GM18519 (cell line): ENCODE measurements around the gene PSG11.
"Not testable (repeated sequence)": the region's sequence is repeated elsewhere in the genome, so short reads cannot be mapped to it uniquely, and the experiment has no call there.

ENCODE experiments used
- ATAC-seq: cut with Tn5 transposase; IDR thresholded peaks from one replicate; pipeline ENCODE4 v1.9.1; 2021; ENCODE audit warnings: mild to moderate bottlenecking, moderate library complexity; ENCODE audit not compliant: unreplicated experiment, low FRiP score

Gene PSG11

GRCh38 chr19:43026369-43026768 is at the start of gene PSG11:
TSS of gene PSG11 (minus strand) at chr19:43026469. CDS start at chr19:43026372, 97 bp downstream.
- not testable (repeated sequence) for ATAC-seq

GRCh38 chr19:43062418-43062817 is 36.1 kb upstream of the PSG11 start:
- not testable (repeated sequence) for ATAC-seq

- not testable (repeated sequence) for ATAC-seq
Measured at GRCh38 chr19:43061326-43061725, 35.1 kb upstream of the PSG11 start.

- ATAC-seq, result not testable (repeated sequence)
Measured at GRCh38 chr19:43060254-43060653, 34.0 kb upstream of the PSG11 start.

- ATAC-seq, result not testable (repeated sequence)
Measured at GRCh38 chr19:43059482-43059881, 33.2 kb upstream of the PSG11 start.

- not testable (repeated sequence) for ATAC-seq
Measured at GRCh38 chr19:43058440-43058839, 32.2 kb upstream of the PSG11 start.

GRCh38 chr19:43047966-43048365 is 21.7 kb upstream of the PSG11 start:
- ATAC-seq, result not testable (repeated sequence)

- ATAC-seq, result not testable (repeated sequence)
Measured at GRCh38 chr19:43046578-43046977, 20.3 kb upstream of the PSG11 start.

- ATAC-seq, result not testable (repeated sequence)
Measured at GRCh38 chr19:43043492-43044180, 17.4 kb upstream of the PSG11 start.

- not testable (repeated sequence) for ATAC-seq
Measured at GRCh38 chr19:43031645-43032044, 5.4 kb upstream of the PSG11 start.

GRCh38 chr19:43028866-43029265 is 2.6 kb upstream of the PSG11 start:
- no peak for ATAC-seq

- not testable (repeated sequence) for ATAC-seq
Measured at GRCh38 chr19:43027985-43028384, 1.7 kb upstream of the PSG11 start.

- not testable (repeated sequence) for ATAC-seq
Measured at GRCh38 chr19:43027061-43027460, 792 bp upstream of the PSG11 start.

- not testable (repeated sequence) for ATAC-seq
Measured at GRCh38 chr19:43022098-43022497, 4.2 kb downstream of the PSG11 start.

- not testable (repeated sequence) for ATAC-seq
Measured at GRCh38 chr19:43021629-43022028, 4.6 kb downstream of the PSG11 start.

GRCh38 chr19:43019588-43019987 is 6.7 kb downstream of the PSG11 start:
- not testable (repeated sequence) for ATAC-seq

- not testable (repeated sequence) for ATAC-seq
Measured at GRCh38 chr19:43005841-43006240, 20.4 kb downstream of the PSG11 start.

- not testable (repeated sequence) for ATAC-seq
Measured at GRCh38 chr19:43004846-43005245, 21.4 kb downstream of the PSG11 start.

GRCh38 chr19:43003634-43004033 is 22.6 kb downstream of the PSG11 start:
- not testable (repeated sequence) for ATAC-seq

- not testable (repeated sequence) for ATAC-seq
Measured at GRCh38 chr19:43002948-43003347, 23.3 kb downstream of the PSG11 start.

- not testable (repeated sequence) for ATAC-seq
Measured at GRCh38 chr19:42996161-42996560, 30.1 kb downstream of the PSG11 start.

GRCh38 chr19:42992029-42992604 is 34.2 kb downstream of the PSG11 start:
- not testable (repeated sequence) for ATAC-seq
